Globus pallidus (tissue), 1 donor: Measurements from ENCODE around the gene TRMT2A.
"Not testable (repeated sequence)": the region's sequence is repeated elsewhere in the genome, so short reads cannot be mapped to it uniquely, and the experiment has no call there.

Experiments
- DNase-seq: peaks from one replicate; pipeline ENCODE4 v3.0.0-alpha.2; 2015; ENCODE audit warnings: low spot score

Gene TRMT2A

GRCh38 chr22:20086101-20086599 is 30.9 kb downstream of the TRMT2A start:
- DNase-seq, result no peak

DNA sequence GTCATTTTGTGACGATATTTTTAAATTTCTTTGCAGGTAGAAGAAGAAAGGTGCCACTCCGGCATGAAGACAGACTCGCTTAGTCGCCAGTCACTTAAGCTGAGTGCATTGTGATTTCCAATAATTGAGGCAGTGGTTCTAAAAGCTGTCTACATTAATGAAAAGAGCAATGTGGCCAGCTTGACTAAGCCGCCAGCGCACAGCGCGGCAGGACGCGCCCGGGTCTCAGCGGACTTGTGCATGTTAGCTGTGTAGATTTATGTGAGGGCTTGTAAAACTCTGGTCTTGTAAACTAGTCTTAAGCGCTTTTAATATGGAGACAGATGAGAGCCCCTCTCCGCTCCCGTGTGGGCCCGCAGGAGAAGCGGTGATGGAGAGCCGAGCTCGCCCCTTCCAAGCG is 31.4 kb downstream of the TRMT2A start:
- no peak for DNase-seq

DNA sequence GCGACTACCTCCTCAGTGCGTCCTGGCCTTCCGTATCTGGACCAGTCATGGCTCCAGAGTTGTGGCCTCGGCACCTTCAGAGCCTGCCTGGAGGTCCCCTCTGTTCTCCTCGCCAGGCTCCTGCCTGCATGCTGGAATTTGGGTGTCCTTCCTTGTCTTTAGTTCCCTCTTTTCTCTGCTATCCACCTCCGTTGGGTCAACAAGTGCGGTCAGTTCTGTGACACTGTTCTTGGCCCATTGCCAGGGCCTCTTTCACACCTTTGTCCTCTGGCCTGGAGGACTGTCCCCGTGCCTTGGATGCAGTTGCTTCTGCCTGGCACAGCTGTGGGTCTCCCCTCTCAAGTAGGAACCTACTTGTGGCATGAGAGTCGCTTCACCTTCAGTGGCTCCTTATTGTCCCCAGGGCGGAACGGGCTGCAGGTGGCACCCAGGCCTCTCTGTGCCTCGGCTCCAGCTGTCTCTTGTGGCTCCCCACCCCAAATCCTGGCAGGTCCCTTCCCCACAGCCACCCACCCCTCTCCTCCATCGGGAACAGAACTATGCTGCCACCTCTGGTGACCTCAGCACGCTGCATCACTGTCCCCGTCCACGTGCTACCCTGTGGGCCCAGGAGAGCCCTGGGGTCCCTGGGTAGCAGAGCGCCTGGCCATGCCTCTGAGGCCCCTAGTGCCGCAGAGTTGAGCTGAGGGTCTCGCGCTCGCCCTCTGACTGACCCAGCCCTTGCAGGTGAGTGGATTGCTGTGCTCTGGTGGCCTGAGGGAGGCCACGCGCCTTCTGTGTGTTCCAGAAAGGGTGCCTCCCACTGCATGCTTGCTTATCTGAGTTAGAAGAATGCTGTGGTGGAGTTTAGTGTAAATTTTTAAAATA is 32.2 kb downstream of the TRMT2A start:
- DNase-seq, result no peak

GRCh38 chr22:20083891-20084546 is 33.0 kb downstream of the TRMT2A start:
- DNase-seq, result no peak

DNA sequence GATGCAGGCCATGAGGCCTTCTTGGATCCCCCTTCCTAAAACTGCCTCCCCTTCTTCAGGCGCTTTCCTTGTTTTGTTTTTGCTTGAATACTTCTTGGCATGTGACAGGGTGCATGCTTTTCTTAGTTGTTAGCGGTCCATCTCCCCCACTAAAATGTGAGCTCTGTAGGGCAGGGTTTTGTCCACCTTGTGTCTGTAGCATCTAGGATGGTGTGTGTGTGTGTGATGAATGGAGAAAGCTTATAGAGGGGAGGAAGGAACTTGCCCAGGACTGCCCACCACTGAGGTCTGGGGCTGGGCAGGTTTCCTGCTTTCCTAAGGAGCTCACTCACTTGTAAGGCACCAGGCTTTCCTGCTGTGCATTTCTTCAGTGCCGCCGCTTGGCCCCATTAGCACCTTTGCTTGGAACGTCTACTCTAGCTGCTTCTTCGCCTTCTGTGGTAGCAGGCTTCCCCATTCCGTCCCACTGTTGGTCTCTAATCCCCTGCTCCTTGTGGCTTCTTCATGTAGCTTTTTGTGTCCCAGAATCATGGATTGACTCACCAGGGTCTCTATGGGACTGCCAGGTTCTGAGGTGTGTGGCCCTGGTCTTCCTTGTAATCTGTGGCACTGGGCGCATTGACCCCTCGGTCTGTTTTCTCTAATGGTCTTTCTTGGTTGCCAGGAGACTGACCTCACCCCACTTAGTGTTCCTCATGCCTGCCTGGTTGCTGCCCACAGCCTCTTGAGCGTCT is 33.7 kb downstream of the TRMT2A start:
- DNase-seq, result no peak

DNA sequence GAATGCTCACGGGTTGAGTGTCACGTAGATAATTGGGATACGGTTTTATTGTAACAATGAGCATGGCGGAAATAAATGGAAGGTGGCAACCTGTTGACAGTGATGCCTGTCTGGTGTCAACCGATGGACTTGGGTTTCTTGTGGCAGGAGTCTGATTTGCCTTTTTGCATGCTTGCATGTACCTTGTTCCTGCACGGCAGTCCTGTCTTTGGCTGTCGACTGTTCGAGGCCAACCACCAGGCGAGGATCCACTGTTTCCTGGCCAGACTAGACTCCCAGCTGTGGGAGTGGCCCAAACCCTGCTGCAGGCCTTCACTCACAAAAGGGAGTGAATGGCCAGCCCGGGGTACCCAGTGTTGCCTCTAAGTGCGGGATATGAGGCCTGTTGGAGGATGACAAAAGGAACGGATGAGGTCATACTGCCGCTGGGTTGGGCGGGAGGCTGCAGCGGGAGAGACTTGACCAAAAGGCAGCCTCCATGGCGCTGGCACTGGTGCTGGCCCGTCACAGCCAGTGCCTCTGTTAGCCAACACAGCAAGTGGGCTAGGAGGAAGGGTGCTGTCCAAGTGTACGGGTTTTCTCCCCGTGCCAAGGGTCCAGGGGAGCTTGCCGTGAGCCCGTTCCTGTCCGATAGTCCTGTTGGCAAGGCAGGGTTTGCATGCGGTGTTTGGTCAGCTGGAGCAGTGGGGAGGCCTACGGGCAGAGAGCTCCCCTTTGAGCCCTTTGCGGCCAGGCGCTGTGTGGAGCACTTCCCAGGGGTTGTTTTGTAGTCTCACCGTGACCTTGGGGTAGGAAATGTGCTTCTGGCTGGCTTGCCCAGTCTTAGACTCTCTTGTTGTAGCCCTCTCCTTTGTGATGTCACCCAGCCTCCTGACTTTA is 36.0 kb downstream of the TRMT2A start:
- peak; percentile 11 for DNase-seq

GRCh38 chr22:20080445-20080775 is 36.6 kb downstream of the TRMT2A start:
- DNase-seq, result no peak

- DNase-seq, result peak; percentile 94
Observed at GRCh38 chr22:20079745-20080444, 37.1 kb downstream of the TRMT2A start, which contains the start of gene DGCR8. Gene DGCR8, plus strand, starts transcription at chr22:20080241. Its CDS starts 5,723 bp downstream, at chr22:20085964.

GRCh38 chr22:20076627-20077172 is 40.3 kb downstream of the TRMT2A start:
- DNase-seq, result no peak

DNA sequence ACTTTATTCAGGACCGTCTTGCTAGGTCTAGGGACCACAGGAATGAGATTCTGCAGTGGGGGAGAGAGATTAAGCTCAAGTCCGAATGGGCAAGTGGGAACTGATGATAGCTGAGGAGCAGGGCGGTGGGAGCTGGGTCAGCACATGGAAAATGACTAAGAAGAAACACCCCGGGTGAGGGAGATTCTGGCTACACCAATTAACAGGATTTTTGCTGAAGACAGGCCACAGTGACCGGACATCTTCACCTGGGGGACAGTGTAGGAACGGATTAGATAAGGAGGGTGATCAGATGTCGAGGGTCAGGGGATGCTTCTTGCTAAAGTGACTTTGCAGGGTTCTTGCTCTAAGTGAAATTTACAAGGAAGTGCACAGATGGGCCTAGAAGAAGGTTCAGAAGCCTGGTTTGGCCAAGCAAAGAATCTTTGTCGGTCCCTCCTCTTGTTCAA is 45.5 kb downstream of the TRMT2A start:
- DNase-seq, result no peak

GRCh38 chr22:20069331-20070042 is 47.5 kb downstream of the TRMT2A start:
- DNase-seq, result no peak

GRCh38 chr22:20068640-20069039 is 48.4 kb downstream of the TRMT2A start:
- DNase-seq, result no peak

GRCh38 chr22:20067384-20067682 is 49.7 kb downstream of the TRMT2A start:
- not testable (repeated sequence) for DNase-seq

DNA sequence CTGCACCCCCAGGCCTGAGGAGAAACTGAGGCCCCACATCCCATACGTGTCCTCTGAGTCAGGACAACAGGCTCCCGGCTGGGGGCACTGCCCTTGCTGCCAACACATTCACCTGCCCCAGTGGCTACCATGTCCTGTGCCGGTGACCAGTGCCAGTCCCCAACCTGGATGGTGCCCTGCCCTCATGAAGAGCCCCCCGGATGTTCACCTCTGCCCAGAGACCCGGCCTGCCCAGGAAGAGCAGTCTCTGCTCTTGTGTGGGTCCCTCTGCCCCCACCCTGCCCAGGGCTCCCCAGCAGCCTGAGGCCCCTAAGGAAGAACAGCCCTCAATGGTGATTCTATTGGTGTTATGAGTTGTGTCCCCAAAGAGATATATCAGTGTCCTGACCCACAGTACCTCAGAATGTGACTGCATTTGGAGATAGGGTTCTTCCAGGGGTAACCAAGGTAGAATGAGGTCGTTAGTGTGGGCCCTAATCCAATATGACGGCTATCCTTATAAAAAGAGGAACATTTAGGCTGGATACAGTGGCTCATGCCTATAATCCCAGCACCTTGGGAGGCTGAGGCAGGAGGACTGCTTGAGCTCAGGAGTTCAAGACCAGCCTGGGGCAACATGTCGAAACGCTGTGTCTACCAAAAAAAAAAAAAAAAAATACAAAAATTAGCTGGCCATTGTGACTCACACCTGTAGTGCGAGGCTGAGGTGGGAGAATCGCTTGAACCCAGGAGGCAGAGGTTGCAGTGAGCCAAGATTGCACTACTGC is 50.2 kb downstream of the TRMT2A start:
- no peak for DNase-seq

DNA sequence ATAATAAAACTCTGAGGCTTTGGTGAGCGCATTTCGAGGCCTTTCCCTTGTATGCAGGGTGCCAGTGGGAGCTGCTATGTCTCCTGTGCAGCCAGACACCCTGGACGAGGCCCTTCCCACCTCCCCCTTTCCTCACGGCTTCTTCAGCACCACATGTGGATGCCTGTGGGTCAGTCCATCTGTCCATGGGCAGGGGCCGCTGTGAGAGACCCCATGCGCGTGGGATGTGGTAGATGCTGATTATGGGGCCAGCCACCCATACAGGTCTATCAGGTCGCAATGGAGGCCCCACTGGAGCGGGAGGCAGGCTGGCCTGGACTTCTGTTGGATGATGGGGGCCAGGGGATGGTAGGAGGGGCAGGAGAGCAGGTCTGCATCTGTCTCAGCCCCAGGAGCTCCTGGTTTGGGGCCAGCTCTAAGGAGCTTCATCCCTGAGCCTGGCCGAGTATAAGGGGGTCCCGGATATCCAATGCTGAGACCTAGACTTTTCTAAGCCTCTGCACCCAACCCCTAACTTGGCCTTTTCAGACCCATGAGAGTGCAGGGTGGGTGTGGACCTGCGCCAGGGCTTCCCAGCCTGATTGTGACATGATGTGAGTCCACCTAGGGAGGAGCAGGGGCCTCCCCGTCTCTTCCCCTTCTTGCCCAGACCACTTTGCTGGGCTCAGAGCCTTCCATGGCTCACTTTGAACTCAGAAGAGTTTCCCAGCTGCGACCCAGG is 51.0 kb downstream of the TRMT2A start:
- no peak for DNase-seq

- DNase-seq, result no peak
Observed at GRCh38 chr22:20064545-20065262, 52.3 kb downstream of the TRMT2A start.

DNA sequence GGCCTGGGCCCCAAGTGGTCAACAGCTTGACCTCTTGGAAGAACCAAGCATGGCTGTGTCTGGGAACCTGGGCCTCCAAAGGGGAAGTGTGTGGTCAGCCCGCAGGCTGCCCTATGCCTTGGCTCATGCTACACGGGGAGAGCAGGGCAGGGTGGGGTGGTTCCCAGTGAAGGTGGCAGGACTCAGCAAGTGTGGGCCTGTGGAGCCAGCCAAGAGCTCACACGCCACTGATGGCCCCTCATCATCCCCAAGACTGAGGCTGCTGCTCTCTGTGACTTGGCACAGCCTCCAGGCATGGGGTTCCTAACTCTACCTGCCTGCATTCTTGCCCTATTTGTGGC is 52.9 kb downstream of the TRMT2A start:
- DNase-seq, result no peak
